Parathyroid adenoma (tissue), 2 donors: ENCODE results near the gene FYTTD1.

ENCODE experiments used
- H2AFZ ChIP-seq: fragments of 300-600 bp; sonication (generic); one replicate; pipeline ENCODE4 v1.7.0; 2017; ENCODE audit warnings: antibody characterized with exemption, mild to moderate bottlenecking
- H3K27ac ChIP-seq: fragments of 300-600 bp; sonication (generic); one replicate; pipeline ENCODE4 v1.7.0; 2017
- H3K27me3 ChIP-seq: fragments of 300-600 bp; sonication (generic); one replicate; pipeline ENCODE4 v1.7.0; 2017; ENCODE audit warnings: low read length; ENCODE audit not compliant: control insufficient read depth, insufficient read depth
- H3K36me3 ChIP-seq: fragments of 300-600 bp; sonication (generic); one replicate; pipeline ENCODE4 v1.7.0; 2017; ENCODE audit warnings: low read length; ENCODE audit not compliant: control insufficient read depth, insufficient read depth
- H3K4me1 ChIP-seq: fragments of 300-600 bp; sonication (generic); one replicate; pipeline ENCODE4 v1.7.0; 2017; ENCODE audit warnings: control low read depth
- H3K4me2 ChIP-seq: fragments of 300-600 bp; sonication (generic); one replicate; pipeline ENCODE4 v1.7.0; 2017; ENCODE audit warnings: low read length
- H3K4me3 ChIP-seq: fragments of 300-600 bp; sonication (generic); one replicate; pipeline ENCODE4 v1.7.0; 2017; ENCODE audit warnings: low read depth, low read length
- H3K79me2 ChIP-seq: fragments of 300-600 bp; sonication (generic); one replicate; pipeline ENCODE4 v1.7.0; 2017; ENCODE audit warnings: control low read depth
- H3K9ac ChIP-seq: fragments of 300-600 bp; sonication (generic); one replicate; pipeline ENCODE4 v1.7.0; 2017; ENCODE audit warnings: mild to moderate bottlenecking
- H3K9me3 ChIP-seq: fragments of 300-600 bp; sonication (generic); one replicate; pipeline ENCODE4 v1.7.0; 2017; ENCODE audit warnings: low read length; ENCODE audit not compliant: control insufficient read depth
- TF ChIP-seq, protein P1 (sequence below): fragments of 300-600 bp; sonication (generic); IDR thresholded peaks from one replicate; pipeline ENCODE4 v1.7.0; 2017; ENCODE audit warnings: antibody characterized with exemption, mild to moderate bottlenecking
- donor health status: primary hyperparathyroidism.

Gene FYTTD1

DNA sequence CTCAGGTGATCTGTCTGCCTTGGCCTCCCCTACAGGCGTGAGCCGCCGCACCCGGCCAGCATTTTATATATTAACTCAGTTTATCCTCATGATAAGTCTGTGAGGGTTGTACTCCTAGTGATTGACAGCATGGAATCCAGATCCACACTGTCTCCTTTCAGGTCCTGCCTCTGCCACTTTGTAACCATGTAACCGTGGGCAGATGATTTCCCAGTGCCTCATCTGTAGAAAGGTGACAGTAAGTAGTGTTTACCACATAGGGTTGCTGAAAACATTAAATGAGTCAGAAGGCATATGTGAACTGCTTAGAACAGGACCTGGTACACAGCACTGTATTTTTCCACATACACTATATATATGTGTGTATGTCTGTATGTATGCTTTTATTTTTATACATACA is 2.4 kb downstream of the FYTTD1 start:
- Histone ChIP-seq H3K4me1 (no peaks in the 10 kb centered on the region), H3K4me2 (no peak overlapping the region), H3K27ac (no peak overlapping the region), H3K36me3 (no peaks in the 10 kb centered on the region), H3K4me3 (no peak overlapping the region), H3K9ac (no peak overlapping the region), H3K79me2 (peaks cover 32% of the 10 kb centered on the region), H3K27me3 (no peaks in the 10 kb centered on the region), H2AFZ (no peak overlapping the region), H3K9me3 (no peaks in the 10 kb centered on the region)
- TF ChIP-seq, protein P1, sequence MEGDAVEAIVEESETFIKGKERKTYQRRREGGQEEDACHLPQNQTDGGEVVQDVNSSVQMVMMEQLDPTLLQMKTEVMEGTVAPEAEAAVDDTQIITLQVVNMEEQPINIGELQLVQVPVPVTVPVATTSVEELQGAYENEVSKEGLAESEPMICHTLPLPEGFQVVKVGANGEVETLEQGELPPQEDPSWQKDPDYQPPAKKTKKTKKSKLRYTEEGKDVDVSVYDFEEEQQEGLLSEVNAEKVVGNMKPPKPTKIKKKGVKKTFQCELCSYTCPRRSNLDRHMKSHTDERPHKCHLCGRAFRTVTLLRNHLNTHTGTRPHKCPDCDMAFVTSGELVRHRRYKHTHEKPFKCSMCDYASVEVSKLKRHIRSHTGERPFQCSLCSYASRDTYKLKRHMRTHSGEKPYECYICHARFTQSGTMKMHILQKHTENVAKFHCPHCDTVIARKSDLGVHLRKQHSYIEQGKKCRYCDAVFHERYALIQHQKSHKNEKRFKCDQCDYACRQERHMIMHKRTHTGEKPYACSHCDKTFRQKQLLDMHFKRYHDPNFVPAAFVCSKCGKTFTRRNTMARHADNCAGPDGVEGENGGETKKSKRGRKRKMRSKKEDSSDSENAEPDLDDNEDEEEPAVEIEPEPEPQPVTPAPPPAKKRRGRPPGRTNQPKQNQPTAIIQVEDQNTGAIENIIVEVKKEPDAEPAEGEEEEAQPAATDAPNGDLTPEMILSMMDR: no peak

DNA sequence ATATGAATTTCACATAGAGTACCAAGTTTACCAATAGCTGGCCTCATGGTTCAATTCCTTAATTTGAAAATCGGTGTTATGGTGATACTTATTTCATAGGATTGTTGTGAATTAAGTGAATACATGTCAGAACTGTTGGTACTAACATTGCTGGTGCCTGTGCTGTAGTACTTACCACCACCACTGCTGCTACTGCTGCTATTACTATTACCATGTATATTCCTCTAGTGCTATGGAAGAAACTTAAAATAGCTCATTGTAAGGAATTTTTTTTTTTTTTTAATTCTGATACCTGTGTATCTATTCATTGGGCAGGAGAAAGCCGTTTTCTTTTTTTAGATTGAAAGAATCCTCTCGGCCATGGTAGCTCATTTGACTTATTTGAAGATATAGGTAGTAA is 3.6 kb downstream of the FYTTD1 start:
- Histone ChIP-seq H3K4me2 (no peak overlapping the region), H3K27ac (no peak overlapping the region), H3K27me3 (no peaks in the 10 kb centered on the region), H3K36me3 (no peaks in the 10 kb centered on the region), H3K4me3 (no peak overlapping the region), H3K4me1 (no peaks in the 10 kb centered on the region), H3K79me2 (peaks cover 38% of the 10 kb centered on the region), H3K9ac (no peak overlapping the region), H3K9me3 (no peaks in the 10 kb centered on the region), H2AFZ (no peak overlapping the region)
- TF ChIP-seq, protein P1: no peak

DNA sequence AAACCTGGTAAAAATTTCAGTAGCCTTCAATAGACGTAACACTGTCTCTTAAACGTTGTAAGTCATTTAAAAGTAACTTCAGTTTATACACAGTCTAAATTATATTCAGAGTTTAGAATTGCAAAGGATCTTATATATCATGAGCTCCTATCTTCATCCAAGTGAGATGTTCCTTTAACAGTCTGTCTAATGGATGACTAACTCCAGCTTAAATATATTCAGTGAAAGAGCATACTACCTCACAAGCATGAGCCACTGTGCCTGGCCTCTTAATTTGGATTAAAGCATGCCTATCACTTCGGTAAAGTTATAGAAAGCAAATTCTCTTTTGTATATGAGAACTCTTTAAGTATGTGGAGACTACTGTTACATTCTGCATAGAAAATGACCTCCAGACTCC is 7.0 kb downstream of the FYTTD1 start:
- no peak overlapping the region for H2AFZ ChIP-seq

GRCh38 chr3:197758512-197758911 is 8.8 kb downstream of the FYTTD1 start:
- Histone ChIP-seq H3K4me3 (no peak overlapping the region), H3K9me3 (no peaks in the 10 kb centered on the region), H3K4me1 (peaks cover 5% of the 10 kb centered on the region), H3K79me2 (peaks cover 74% of the 10 kb centered on the region), H2AFZ (no peak overlapping the region), H3K4me2 (no peak overlapping the region), H3K27ac (no peak overlapping the region), H3K36me3 (no peaks in the 10 kb centered on the region), H3K27me3 (no peaks in the 10 kb centered on the region), H3K9ac (no peak overlapping the region)
- TF ChIP-seq, protein P1: no peak

More for the DNA sequence above, 7.0 kb downstream of the FYTTD1 start:
- H3K9me3 ChIP-seq: no peaks in the 10 kb centered on the region
- H3K9ac ChIP-seq: no peak overlapping the region
- no peaks in the 10 kb centered on the region for H3K36me3 ChIP-seq
- no peaks in the 10 kb centered on the region for H3K27me3 ChIP-seq
- no peak overlapping the region for H3K4me3 ChIP-seq
- peaks cover 5% of the 10 kb centered on the region for H3K4me1 ChIP-seq
- TF ChIP-seq, protein P1: no peak
- peaks cover 72% of the 10 kb centered on the region for H3K79me2 ChIP-seq
- H3K27ac ChIP-seq: no peak overlapping the region
- H3K4me2 ChIP-seq: no peak overlapping the region

DNA sequence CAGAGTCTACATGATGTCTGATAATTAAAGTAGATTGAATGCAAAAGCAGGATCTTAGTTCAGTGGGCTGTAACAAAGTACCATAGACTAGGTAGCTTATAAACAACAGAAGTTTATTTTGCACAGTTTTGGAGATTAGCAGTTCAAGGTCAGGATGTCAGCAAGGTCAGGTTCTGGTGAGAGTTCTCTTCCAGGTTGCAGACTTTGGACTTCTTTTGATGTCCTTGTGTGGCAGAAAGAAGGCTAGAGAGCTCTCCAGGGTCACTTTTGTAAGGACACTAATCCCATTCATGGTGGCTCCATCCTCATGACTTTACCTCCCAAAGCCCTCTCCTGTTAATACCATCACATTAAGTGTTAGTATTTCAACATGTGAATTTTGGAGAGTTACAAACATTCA is 12.1 kb downstream of the FYTTD1 start:
- no peak overlapping the region for H3K4me2 ChIP-seq
- H2AFZ ChIP-seq: no peak overlapping the region
- TF ChIP-seq, protein P1: no peak
- H3K4me1 ChIP-seq: peaks cover 5% of the 10 kb centered on the region
- H3K79me2 ChIP-seq: peaks cover 60% of the 10 kb centered on the region
- no peaks in the 10 kb centered on the region for H3K36me3 ChIP-seq
- no peak overlapping the region for H3K27ac ChIP-seq
- no peaks in the 10 kb centered on the region for H3K27me3 ChIP-seq
- no peak overlapping the region for H3K4me3 ChIP-seq
- no peaks in the 10 kb centered on the region for H3K9me3 ChIP-seq
- no peak overlapping the region for H3K9ac ChIP-seq
